Ramos (cell line): Measurements from ENCODE around the gene FASLG.
"Not testable (repeated sequence)": the region's sequence is repeated elsewhere in the genome, so short reads cannot be mapped to it uniquely, and the experiment has no call there.

Experiments used
- in situ Hi-C: fragments of 300-500 bp; cut with MboI; formaldehyde crosslinking; loops from one replicate; pipeline ENCODE4 v1.14.3; 2022; ENCODE audit warnings: low sequenced_read_pairs; ENCODE audit not compliant: unreplicated experiment

The FASLG gene

GRCh38 chr1:172658871-172659453 is at the start of gene FASLG:
FASLG (plus strand) TSS chr1:172659103; CDS start chr1:172659202, 99 bp downstream.
- in situ Hi-C loops: no loop called here

- in situ Hi-C loops: no loop called here
Observed at GRCh38 chr1:172609528-172609927, 49.4 kb upstream of the FASLG start.

GRCh38 chr1:172612478-172612877 is 46.4 kb upstream of the FASLG start:
- in situ Hi-C loops: no loop called here

GRCh38 chr1:172613294-172613693 is 45.6 kb upstream of the FASLG start:
- in situ Hi-C loops: no loop called here

GRCh38 chr1:172616195-172616594 is 42.7 kb upstream of the FASLG start:
- in situ Hi-C loops: no loop called here

- in situ Hi-C loops: no loop called here
Observed at GRCh38 chr1:172616636-172617035, 42.3 kb upstream of the FASLG start.

- in situ Hi-C loops: not testable (repeated sequence)
Observed at GRCh38 chr1:172620603-172621002, 38.3 kb upstream of the FASLG start.

GRCh38 chr1:172622541-172622940 is 36.4 kb upstream of the FASLG start:
- in situ Hi-C loops: no loop called here

GRCh38 chr1:172623748-172624147 is 35.2 kb upstream of the FASLG start:
- in situ Hi-C loops: no loop called here

- in situ Hi-C loops: no loop called here
Observed at GRCh38 chr1:172626845-172627244, 32.1 kb upstream of the FASLG start.

- in situ Hi-C loops: no loop called here
Observed at GRCh38 chr1:172627702-172628101, 31.2 kb upstream of the FASLG start.

- in situ Hi-C loops: no loop called here
Observed at GRCh38 chr1:172628401-172628800, 30.5 kb upstream of the FASLG start.

GRCh38 chr1:172629170-172629569 is 29.7 kb upstream of the FASLG start:
- in situ Hi-C loops: no loop called here

- in situ Hi-C loops: no loop called here
Observed at GRCh38 chr1:172629638-172630037, 29.3 kb upstream of the FASLG start.

- in situ Hi-C loops: no loop called here
Observed at GRCh38 chr1:172630056-172630818, 28.7 kb upstream of the FASLG start.

GRCh38 chr1:172630868-172631267 is 28.0 kb upstream of the FASLG start:
- in situ Hi-C loops: no loop called here

GRCh38 chr1:172637522-172637921 is 21.4 kb upstream of the FASLG start:
- in situ Hi-C loops: no loop called here

- in situ Hi-C loops: no loop called here
Observed at GRCh38 chr1:172638249-172638648, 20.7 kb upstream of the FASLG start.

- in situ Hi-C loops: no loop called here
Observed at GRCh38 chr1:172638885-172639831, 19.7 kb upstream of the FASLG start.

GRCh38 chr1:172640111-172640510 is 18.8 kb upstream of the FASLG start:
- in situ Hi-C loops: no loop called here

- in situ Hi-C loops: no loop called here
Observed at GRCh38 chr1:172641492-172641891, 17.4 kb upstream of the FASLG start.
